Measurements from ENCODE around the gene CCR5.
"Not testable (repeated sequence)": the region's sequence is repeated elsewhere in the genome, so short reads cannot be mapped to it uniquely, and the experiment has no call there.

CCR5 gene

DNA sequence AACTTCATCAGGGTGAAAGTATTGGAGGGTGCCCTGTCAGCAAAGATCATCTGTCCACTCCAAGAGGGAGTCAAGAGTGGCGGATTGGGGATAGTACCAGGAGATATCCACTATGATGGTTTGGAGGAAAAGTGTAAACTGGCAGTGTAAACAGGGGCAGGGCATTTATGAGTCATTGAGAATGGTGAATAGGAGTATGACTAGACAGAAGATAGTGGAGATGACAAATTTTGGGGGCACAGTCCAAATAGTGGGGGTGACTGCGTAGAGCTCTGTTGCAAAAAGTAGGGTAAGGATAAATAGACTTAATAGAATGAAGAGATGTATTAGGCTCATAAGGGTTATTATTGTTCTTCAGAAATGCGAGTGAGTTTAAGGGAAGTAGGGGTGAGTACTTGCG lies 18.1 kb downstream of the CCR5 start:
- DNase-seq, result not testable (repeated sequence)

DNA sequence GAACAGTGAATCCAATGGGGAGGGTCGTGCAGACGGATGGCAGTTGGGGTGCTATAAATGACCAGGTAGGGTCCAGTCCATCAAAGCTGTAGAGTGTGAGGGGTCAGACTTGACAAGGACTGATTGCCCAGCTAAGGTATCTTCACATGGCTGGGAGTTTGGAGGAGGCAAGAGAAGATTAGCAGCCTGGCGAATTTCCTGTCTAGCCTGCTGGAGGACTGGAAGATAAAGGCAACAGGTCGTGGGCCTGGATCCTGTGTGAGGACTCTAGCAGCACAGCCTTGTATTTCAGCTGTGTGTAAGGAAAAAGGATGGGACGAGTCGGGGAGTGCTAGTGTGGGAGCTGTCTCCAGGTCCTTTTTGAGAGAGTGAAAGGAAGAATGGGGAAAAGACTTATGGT lies 18.6 kb downstream of the CCR5 start:
- no peak for DNase-seq

DNA sequence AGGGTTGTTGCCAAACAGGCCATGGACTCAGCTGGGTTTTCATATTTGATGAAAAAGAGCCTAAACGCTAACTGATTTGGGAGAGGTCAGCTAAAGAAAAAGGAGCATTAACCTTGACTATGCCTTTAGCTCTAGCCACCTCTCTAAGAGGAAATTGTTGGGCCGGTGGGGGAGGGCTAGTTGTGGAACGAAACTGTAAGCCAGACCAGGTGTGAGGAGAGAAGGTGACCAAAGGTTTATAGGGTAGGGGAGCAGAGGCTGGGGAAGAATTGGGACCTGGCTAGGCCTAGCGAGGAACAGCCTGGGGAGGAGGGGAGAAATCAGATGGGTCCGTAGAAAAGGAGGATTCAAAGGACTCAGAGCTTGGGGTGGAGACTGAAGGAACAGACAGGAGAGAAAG lies 20.8 kb downstream of the CCR5 start:
- not testable (repeated sequence) for DNase-seq

DNA sequence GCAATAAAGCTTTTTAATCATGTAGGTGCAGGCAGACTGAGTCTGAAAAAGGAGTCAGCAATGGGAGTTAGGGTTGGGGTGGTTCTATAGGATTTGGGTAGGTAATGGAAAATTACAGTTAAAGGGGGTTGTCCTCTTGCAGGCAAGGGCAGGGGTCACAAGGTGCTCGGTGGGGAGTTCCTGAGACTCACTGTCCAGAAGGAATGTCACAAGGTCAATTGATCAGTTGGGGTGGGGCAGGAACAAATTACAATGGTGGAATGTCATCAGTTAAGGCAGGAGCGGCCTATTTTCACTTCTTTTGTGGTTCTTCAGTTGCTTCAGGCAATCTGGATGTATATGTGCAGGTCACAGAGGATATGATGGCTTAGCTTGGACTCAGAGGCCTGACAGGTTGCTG lies 22.3 kb downstream of the CCR5 start:
- DNase-seq, result no peak

DNA sequence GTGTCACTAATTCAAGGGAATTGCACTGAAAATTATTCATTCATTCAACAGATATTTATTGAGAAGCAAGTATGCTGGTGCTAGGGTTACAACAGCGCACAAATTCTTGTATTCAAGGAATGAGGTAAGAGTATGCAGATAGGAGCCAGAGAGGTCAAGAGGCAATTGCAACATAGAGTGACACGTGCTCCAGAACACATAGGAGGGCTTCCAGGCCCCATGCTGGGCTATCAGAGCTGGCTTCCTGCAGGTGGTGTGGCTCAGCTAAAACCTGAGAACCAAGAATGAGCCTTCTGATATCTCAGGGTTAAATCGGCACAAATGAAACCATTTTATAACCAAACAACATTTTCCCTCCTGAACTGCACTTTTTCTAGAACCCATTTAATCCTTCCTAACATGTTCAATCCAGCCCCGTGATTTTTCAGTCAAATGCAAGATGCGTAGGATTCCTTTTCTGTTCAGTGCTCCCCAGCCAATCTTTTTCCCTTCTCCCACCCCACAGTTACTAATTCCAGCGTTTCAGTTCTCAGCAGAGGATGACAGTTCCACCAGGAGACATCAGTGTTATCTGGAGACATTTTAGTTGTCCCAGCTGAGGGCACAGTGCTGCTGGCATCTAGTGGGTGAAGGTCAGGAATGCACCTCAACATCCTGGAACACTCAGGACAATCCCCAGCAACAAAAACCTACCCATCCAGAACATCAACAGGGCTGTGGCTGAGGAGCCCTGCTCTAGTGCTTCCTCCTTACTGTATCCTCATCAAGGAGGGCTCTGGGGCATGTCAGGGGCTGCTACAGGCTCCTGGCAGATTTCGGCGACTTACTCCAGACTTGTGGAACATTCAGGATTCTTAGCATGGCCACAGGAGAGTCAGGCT lies 23.0 kb downstream of the CCR5 start:
- no peak for DNase-seq

DNA sequence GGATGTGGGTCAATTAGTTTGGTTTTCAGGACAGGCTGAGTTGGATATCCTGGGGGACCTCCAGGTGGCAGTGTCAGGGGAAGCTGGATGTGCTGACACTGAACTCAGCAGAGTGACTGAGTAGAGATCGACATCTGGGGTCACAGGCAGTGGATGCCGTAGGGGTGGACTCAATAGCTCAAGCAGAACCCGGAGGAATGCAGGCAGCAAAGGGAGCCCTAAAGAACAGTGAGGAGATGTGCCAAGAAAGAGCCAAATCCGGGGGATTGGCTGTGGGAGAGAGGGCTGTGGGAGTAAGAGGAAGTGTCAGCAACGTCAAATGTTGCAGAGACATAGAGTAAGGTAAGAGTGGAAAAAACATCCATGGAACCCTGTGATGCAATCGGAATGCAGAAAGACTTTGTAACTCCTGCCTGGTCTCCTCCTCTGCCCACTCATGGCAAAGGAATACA lies 24.5 kb downstream of the CCR5 start:
- no peak for DNase-seq

DNA sequence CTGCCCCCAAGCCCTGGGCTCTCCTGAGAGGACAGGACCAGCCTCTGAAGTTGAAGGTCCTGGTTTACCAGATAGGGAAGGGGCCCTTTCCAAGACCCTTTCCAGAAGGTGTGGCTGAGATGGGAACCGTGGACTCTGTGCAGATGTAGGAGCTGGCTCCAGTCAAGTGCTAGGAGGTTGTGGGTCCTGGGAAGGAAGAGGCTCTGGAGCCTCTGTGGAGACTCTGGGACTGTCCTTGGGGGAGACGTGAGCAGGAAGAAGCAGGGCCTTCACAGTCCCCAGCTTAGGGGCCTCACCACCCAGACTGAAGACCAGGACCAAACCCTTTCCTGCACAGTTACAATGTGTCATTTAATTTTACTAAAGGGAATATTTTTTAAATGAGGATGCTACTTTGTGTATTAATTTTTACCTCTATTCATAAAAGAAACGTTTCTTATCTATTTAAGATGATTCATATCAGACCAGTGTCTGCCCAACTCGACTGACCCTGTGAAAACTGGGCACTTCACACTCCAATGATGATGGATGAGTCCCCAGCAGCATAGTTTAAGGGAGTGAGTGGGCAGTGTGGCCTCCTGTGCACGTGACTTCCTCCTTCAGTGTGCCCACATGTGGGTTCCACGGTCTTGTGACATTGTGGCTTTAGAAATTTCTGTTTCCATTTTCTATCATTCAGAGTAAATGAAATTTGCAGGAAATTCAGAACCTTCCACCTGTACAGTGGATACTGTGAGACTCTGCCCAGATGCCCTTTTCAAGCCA lies 25.2 kb downstream of the CCR5 start:
- DNase-seq, result no peak

DNA sequence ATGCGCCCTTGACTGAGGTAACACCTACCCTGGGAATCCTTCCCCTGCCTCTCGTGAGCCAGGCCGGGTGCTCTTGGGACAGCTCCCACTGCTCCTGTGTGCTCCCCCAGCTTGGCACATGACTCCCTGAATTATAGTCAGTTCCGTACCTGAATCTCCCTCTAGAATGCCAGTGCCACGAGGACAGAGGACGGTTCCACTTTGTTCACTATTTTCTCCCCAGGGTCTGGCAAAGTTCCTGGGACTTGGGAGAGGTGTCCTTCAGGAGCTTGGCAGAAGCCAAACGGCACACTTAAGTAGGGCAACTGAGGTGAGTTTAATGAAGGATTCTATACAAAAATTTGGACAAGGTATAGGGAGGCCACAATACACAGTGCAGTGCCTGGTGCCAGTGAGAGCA lies 26.4 kb downstream of the CCR5 start:
- no peak for DNase-seq

DNA sequence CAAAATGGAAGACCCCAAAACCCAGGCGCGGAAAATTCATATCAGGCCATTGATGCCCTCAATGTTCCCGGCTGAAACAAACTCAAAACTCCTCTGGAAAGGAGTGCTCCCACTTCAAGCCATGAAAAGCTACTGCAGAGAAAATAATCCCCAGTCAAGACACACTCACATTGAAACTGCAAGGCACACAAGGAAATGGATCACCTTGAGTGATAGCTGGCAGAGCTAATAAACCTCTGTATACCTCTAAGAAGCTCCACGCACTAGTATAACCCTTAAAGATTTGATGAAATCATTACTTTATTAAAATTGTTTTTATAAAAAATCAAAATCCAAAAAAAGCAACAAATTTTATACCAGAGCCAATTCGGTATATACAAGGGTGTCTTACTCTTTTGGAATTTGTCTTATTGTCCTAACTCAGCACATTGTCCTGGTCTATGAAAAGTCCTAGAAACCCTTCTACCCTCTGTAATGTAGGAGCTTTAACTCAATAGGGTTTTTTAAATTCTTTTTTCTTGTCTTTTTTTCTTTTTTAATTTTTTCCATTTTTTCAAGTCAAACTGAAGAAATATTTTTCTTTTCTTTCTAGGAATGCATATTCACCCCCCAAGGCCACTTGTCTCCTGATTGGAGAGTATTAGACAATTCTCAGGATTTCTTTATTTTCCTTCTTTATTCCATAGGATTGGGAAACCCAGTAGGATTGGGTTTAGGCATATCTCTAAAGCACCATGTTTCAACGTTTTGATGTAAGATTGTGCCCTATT lies 27.6 kb downstream of the CCR5 start:
- DNase-seq, result no peak

DNA sequence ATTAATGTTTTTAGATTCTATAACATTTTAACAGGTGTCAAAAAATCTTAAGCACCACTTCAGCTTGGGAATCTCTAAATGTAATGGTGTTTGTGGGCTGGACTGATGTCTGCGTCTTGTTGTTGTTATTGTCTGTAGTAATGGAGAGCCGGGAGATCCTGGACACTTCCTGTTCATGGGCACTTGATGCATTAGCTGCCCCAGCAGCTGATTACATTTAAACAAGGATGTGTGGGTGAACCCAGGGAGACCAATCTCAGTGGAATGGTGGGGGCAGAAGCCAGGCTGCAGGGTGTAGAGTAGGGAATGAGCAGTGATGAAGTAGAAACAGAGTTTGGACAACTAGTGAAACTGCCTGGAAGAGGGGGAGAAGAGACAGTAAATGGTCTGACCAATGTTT lies 28.4 kb downstream of the CCR5 start:
- DNase-seq, result no peak

DNA sequence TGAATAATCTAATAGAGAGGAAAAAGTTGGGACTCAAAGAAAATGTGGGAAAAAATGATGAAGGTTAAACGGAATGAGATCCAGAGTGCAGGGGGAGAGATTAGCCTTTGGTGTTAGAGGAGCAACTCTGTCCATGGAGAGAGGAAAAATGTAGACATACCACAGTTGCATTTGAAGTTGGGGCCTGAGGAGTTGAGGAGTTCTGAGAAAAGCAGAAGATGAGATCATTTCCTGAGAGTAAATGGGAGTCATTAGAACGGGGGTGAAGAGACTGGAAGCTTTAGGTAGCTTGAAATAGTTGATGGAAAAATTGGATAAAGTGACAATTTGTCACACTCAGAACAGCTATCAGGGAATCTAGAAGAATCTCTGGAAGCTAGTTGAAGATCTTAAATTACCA lies 28.8 kb downstream of the CCR5 start:
- no peak for DNase-seq

DNA sequence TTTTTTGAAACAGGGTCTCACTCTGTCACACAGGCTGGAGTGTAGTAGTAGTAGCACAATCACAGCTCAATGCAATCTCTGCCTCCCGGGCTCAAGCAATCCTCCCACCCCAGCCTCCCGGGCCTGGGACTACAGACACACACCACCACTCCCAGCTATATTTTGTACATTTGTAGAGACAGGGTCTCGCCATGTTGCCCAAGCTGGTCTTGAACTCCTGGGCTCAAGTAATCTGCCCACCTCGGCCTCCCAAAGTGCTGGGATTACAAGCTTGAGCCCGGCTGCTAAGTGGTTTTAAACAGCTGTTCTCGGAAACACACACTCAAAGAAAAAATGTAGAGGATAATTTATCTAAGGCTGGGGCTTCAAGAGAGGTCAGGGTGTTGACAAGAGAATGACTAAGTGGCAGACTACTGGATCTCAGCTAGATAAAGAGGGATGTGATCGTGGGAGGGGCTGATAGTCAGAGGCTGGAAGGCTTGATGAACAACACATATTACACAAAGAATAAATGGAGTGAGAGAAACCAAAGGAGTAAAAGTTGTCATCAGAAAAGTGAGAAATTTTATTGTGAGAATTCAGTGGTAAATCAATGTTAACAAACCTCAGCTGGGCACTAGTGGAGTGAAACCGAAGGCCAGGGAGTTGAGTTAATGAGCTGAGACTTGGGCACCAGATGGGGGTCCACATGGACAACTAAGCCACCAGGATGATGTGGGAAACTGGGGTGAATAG lies 29.4 kb downstream of the CCR5 start:
- DNase-seq, result no peak

DNA sequence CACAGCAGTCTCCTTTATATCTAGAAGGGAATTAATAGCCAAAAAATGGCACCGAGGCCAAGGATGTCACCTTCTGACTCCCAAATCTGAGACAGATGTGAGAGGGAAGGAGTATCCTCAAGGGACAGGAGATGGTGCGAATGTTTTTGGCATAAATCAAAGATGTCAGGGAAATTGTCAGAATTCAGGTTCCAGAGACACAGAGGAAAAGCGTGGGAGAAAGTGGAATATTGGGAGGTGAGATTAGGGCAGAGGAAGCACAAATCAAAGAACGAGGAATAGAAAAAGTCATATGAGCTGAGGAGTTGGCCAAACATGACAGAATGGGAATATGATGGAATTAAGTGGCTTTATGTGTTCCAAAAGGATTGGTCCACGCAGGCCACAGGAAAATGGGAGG lies 30.1 kb downstream of the CCR5 start:
- no peak for DNase-seq

DNA sequence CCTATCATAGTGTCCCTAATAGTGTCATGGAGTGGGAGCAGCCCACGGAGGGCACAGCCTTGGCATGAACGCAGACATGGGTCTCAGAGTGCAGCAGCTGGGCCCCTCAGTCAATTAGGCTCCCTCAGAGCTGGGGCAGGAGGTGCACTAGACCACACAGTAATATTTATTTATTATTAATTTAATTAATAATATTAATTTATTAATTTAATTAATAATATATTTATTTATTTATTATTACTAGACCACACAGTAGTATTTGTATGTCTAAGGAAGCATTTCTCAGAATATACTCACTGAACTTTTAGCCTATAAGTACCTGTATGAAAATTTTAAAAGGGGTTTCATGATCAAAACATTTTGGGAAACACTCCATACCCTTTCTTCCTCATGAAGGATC lies 30.8 kb downstream of the CCR5 start:
- no peak for DNase-seq

DNA sequence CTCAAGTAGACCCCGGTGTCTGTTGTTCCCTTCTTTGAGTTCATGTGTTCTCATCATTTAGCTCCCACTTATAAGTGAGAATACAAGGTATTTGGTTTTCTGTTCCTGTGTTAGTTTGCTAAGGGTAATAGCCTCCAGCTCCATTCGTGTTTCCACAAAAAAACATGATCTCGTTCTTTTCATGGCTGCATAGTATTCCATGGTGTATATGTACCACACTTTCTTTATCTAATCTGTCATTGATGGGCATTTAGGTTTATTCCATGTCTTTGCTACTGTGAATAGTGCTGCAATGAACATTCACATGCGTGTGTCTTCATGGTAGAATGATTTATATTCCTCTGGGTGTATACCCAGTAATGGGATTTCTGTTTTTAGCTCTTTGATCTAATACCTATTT lies 32.2 kb downstream of the CCR5 start:
- not testable (repeated sequence) for DNase-seq

DNA sequence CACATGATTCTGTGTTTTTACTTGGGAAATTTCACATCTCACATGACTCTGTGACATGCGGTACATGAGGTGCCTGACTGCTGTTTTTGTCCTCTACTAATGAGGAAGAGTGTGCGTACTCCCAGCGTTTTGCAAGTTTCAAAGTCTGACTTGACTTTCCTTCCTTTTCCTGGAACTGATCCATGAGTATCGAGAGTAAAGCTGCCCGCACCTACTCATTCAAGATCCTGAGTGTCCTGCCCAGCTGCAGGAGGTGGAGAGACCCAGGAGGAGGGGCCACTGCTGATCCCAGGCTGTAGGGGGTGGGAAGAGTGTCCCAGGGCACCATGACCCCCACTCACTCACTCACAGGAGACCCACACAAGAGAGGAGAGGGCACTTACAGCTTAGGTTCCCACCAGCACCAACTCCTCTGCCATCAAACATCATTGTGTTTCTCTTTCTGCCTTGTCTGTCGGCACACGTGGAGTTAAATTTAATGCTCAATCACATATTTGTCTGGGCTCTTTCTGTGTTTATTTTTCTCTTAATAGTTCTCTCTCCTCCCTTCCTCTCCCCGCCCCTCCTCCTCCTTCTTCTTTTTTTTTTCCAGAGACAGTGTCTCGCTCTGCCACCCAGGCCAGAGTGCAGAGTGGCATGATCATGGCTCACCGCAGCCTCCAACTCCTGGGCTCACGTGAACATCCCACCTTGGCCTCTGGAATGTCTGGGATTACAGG lies 34.7 kb downstream of the CCR5 start:
- no peak for DNase-seq

DNA sequence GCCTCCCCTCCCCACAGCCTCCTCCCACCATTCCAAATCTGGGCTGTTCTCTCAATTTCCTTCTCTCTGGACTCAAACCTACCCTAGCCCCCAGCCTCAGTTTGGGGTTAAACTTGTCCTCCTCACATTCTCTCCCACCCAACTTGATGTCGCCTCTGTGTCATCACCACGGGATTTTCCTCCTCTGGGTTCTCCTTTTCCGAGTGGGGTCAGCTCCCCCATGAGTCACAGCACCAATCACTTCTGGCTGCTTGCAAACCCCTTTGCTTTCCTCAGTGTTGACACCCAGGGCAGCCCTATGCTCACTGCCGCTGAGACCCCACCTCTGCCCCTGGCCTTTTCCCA lies 35.7 kb downstream of the CCR5 start:
- DNase-seq, result no peak

DNA sequence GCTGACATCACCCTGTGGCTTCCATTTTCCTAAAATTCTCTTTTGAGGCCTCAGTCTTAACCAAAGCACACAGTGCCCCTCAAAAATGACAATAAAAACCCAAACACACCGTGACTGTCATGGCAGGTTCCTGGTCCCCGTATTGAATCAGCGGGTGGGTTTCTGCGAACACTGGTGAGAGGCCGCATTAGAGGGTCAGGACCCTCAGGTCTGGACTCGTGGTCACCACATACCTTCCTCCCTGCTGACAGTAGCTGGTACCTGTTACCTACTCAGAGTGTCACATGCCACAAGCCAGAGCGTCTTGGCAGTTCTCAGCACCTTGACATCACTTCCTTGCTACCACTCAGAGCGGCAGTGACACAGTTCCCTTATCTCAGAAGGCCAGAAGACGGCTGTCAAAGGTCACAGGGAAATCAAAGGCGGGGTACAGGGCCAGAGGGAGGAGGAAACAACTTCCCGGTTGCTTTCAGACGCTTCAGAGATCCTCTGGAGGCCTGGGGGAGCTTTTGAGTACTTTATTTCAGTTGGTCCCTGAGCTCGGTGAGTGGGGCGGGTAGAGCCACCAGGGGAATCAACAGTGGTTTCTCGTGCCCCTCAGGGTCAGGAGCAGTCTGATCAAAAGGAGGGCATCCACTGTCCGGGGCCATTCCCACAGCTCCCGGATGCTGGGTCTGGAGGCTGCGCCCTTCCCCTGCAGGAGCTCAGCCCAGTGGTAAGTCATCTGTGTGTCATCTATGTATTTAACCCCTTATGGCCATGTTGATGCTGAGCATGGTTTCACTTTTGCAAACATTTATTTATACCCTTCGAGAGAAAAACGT lies 36.3 kb downstream of the CCR5 start, which contains the start of the genes CCR5AS and CCRL2:
TSS of gene CCR5AS (minus strand) at position 279 of the 824 bp plus-strand sequence.
TSS of gene CCRL2 (plus strand) at position 472 of the 824 bp plus-strand sequence. CDS start 821 bp downstream, outside the sequence.
- DNase-seq, result peak in 2 of 4 experiments; percentile 3 to 13

DNA sequence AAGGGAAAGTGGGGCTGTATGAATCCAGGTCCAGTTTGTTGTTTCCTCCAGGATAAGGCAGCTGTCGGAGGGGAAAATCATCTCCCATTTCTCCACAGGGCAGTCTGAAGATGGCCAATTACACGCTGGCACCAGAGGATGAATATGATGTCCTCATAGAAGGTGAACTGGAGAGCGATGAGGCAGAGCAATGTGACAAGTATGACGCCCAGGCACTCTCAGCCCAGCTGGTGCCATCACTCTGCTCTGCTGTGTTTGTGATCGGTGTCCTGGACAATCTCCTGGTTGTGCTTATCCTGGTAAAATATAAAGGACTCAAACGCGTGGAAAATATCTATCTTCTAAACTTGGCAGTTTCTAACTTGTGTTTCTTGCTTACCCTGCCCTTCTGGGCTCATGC lies 37.2 kb downstream of the CCR5 start:
- no peak for DNase-seq

DNA sequence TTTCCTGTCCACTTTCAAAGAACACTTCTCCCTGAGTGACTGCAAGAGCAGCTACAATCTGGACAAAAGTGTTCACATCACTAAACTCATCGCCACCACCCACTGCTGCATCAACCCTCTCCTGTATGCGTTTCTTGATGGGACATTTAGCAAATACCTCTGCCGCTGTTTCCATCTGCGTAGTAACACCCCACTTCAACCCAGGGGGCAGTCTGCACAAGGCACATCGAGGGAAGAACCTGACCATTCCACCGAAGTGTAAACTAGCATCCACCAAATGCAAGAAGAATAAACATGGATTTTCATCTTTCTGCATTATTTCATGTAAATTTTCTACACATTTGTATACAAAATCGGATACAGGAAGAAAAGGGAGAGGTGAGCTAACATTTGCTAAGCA lies 38.1 kb downstream of the CCR5 start:
- DNase-seq, result no peak

Measured in activated CD4-positive, CD25-positive, alpha-beta regulatory T cell (primary cell).